Measurements from ENCODE around the gene CDH13.

DNA sequence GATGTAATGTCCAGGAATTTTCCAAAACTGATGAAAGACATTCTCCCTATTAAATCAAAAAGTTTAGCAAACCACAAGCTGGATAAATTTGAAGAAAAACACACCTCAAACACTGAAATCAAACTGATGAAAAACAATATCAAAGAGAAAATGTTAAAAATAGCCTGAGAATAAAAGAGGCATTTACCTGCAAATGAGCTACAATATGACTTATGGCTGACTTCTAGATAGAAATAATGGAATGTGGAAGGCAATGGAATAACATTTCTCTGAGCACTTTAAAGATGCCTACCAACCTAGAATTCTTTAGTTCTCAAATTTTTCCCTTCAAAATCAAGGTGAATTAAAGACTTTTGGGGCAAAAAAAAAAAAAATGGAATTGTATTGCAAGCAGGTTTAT is 1128.6 kb downstream of the CDH13 start:
- TF ChIP-seq, protein P1, sequence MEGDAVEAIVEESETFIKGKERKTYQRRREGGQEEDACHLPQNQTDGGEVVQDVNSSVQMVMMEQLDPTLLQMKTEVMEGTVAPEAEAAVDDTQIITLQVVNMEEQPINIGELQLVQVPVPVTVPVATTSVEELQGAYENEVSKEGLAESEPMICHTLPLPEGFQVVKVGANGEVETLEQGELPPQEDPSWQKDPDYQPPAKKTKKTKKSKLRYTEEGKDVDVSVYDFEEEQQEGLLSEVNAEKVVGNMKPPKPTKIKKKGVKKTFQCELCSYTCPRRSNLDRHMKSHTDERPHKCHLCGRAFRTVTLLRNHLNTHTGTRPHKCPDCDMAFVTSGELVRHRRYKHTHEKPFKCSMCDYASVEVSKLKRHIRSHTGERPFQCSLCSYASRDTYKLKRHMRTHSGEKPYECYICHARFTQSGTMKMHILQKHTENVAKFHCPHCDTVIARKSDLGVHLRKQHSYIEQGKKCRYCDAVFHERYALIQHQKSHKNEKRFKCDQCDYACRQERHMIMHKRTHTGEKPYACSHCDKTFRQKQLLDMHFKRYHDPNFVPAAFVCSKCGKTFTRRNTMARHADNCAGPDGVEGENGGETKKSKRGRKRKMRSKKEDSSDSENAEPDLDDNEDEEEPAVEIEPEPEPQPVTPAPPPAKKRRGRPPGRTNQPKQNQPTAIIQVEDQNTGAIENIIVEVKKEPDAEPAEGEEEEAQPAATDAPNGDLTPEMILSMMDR (IDR thresholded peaks at IDR 0.05), result no peak
- no peak for TF ChIP-seq POLR2A (IDR thresholded peaks at IDR 0.05)

All from thyroid gland (tissue), 4 donors.